GM12865 (cell line): Measurements from ENCODE around the gene THSD7B.

ENCODE experiments used
- DNase-seq: peaks from one replicate; pipeline ENCODE4 v3.0.0; 2010; ENCODE audit warnings: low read depth
- H3K4me3 ChIP-seq: 2 replicates; pipeline ENCODE4 v1.5.1; 2011; ENCODE audit warnings: mild to moderate bottlenecking, low read depth, low read length, control low read depth
- CTCF ChIP-seq: IDR thresholded peaks from 2 replicates; pipeline ENCODE4 v1.5.1; 2011; ENCODE audit warnings: low read length, control low read depth, low read depth, inconsistent platforms; ENCODE audit not compliant: insufficient read depth; ENCODE audit errors: missing control alignments

THSD7B gene

GRCh38 chr2:136844546-136844945 lies 79.2 kb downstream of the THSD7B start:
- TF ChIP-seq CTCF = no peak
- no peak for DNase-seq
- H3K4me3 ChIP-seq = no peak overlapping the region

- no peak for TF ChIP-seq CTCF
- no peak for DNase-seq
- H3K4me3 ChIP-seq = no peak overlapping the region
Observed at GRCh38 chr2:136858656-136859055, 93.3 kb downstream of the THSD7B start.

DNA sequence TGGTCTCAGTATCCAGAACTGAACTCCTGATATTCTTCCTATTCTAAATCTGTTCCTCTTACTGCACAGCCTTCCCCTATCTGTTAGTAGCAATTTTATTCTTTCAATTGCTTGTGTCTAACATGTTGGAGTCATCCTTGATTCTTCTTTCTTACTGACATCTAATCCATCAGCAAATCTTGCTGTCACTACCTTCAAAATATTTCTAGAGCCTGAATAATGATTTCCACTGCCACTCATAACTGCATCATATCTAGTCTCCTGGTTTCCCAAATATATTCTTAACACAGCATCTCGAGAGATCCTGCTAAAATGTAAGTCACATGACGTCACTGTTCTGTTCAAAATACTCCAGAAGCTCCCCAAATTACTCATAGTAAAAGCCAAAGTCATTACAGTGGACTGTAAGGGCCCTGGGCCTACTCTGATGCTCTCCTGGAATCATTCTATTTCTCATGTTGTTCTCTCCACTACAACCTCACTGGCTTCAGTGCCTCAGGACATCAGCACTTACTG lies 95.2 kb downstream of the THSD7B start:
- no peak overlapping the region for H3K4me3 ChIP-seq
- no peak for DNase-seq
- TF ChIP-seq CTCF = no peak

DNA sequence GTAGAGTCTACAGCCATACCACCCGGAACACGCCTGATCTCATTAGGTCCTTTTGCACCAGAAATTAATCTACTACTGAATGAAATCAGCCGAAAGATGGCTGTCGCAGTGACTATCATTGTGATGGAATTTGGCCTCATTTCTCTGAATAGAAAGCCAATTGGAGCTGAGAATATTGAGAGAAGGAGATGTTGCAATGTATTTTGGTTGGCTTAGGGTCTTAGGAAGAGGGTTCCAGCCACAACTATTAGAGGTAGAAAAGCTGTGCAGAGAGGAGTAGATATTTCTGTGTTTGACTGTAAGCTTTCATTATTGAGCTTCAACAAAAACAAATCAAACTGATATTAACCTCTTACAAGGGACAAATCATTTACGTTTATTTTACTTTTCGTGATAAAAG lies 98.1 kb downstream of the THSD7B start:
- no peak for DNase-seq
- H3K4me3 ChIP-seq = no peak overlapping the region
- no peak for TF ChIP-seq CTCF

- DNase-seq = no peak
- no peak overlapping the region for H3K4me3 ChIP-seq
- no peak for TF ChIP-seq CTCF
Observed at GRCh38 chr2:136863874-136864273, 98.5 kb downstream of the THSD7B start.

DNA sequence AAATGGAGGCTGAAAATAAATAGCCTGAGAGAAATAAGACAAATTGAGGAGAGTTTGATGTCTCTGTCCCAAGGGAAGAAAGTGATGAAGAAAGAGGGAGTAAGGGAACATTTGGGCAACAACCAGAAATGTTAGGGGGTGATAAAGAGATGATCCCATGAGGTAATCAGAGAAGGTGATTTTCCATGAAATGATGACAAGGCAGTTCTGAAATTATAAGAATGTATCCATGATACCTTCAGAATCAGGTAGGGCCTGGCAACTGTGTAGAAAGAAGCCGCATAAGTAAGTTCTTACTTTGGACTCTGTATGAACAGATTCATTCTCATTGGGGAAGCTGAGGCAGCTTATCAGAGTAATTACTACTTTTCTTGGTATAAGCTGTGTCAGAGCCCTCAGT lies 106.1 kb downstream of the THSD7B start:
- TF ChIP-seq CTCF = no peak
- H3K4me3 ChIP-seq = no peak overlapping the region
- no peak for DNase-seq

DNA sequence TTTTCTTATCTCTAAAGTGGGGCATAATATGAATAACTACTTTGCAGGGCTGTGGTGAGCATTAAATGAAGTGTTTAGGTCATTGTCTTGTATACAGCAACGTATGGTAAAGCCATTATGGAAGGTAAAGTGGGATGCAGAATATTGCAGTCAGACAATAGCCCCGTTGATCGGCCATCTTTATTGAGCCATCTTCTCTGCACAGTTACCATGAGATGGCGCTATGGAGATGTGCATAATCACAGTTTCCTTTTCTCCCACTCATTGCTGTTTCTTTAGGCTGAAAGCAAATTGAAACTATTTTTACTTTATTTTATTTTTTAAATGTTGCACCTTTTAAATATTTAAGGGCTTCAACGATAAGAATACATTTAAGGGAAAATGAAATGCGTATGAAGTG lies 108.9 kb downstream of the THSD7B start:
- DNase-seq = peak; percentile 21
- no peak overlapping the region for H3K4me3 ChIP-seq
- TF ChIP-seq CTCF = peak; percentile 28
